ENCODE data around the gene SOX14.

The SOX14 gene

DNA sequence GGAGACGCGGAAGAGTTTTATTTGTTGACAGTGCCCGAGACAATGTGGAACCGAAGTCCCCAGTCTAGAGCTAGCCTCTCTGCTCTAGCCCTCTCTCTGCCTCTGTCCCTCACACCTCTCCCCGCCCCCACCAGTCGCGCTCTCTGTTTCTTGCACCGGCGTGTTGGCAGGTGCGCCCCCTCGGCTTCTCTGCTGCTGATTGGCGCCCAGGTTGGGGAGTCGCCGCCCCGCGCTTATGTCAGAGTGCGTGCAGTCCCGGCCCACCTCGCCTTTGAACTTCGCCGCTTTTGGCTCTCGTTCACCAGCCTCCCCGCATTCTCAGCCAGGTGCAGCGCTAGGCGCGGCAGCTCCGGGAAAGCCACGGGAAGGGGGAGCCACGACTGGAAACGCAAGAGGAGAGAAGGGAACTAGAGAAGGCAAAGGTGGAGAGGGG lies at the start of gene SOX14:
Gene SOX14 (plus strand): TSS at position 315 of the 433 bp plus-strand sequence. CDS start 470 bp downstream, outside the sequence.
- no peak for DNase-seq (ENCODE audit: low read depth in 2 of 2)

- DNase-seq (ENCODE audit: low read depth in 2 of 2) = no peak
Measured at GRCh38 chr3:137714551-137714950, 49.6 kb upstream of the SOX14 start.

GRCh38 chr3:137724240-137724639 lies 39.9 kb upstream of the SOX14 start:
- DNase-seq (ENCODE audit: low read depth in 2 of 2) = no peak

DNA sequence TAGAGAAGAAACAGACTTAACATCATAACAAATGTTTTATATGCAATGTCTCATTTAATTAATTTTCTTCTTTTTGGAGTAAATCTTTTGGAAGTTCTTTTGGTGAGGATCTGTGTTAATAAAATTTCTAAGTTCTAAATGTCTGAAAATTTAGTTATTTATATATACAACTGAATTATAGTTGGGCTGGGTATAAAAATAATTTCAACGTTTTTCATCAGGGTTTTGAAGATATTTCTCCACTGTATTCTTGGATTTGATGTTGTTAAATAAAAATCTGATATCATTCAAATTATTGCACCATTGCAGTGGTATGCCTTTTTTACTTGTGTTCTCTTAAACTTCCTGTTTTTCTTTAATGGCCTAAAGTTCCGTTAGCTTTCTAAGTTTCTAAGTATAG lies 26.9 kb upstream of the SOX14 start:
- no peak for DNase-seq (ENCODE audit: low read depth in 2 of 2)

GRCh38 chr3:137738710-137739109 lies 25.4 kb upstream of the SOX14 start:
- DNase-seq (ENCODE audit: low read depth in 2 of 2) = no peak

DNA sequence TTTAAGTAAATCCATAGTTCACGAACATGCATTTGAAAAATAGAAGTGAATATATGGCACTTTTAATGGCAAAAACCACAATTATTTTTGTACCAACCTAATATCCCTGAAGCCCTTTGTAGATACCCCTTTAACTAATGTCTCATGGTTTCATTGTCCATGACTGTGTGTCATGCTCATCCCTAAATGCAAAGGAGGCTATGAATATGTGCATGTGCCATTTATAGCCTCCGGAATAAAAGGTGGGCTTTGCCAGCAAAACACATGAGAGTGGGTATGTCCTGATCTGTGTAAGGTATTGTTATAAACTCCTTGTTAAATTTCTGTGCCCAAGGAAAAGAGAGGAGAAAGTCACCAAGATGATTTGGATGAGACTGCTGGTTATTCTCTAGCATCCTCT lies 20.5 kb upstream of the SOX14 start:
- DNase-seq (ENCODE audit: low read depth in 2 of 2) = no peak

DNA sequence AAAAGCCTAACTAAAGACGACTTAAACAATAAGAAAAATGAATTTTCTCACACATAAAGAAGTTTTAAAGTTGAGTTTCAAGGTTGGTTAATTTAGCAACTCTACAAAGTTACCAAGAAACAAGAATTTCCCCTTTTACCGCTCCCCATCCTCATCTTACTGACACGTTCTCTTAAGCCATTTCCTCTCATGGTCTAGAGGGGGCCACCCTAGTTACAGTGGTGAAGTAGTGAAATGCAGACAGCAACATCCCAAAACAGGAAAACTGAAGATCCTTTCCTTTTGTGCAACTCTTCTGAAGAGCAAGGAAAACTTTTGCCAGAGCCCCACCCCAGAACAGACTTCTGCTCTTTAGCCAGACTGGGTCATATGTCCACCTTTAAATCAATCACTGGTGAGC lies 17.3 kb upstream of the SOX14 start:
- no peak for DNase-seq (ENCODE audit: low read depth in 2 of 2)

GRCh38 chr3:137759505-137759904 lies 4.6 kb upstream of the SOX14 start:
- no peak for DNase-seq (ENCODE audit: low read depth in 2 of 2)

DNA sequence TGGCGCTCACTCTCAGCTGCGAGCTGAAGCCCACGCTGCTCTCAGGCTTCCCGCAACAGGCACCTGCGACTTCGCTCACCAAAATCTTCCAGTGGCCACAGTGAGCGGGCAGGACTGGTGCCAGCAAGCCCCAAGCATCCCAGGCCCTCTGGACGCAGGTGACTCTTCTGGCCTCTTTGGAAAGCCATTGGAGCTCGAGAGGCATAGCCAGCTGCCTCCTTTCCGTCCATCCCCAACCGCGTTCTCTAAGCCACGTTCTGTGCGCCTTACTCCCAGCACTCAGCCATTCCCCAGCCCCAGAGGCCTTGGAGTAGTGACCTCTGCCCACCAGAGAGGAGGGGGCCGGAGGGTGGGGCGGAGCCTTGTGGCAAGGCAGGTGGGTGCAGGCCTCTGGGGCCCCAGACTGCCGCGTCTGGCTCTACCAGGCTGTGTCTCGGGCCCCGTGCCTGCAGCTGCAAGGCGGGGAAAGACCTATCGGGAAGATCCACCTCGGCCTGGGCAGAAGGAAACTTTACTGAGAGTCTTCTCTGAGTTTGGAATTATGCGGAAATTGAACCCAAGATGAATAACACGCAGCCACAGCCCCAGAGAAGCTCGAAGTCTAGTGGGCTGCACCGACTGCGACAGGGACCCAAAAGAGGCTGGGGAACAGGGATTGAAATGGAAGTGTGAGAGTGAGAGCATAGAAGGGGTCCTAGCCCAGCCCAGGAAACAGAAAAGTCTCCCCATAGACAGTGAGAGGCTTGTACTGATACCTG lies 3.6 kb upstream of the SOX14 start:
- no peak for DNase-seq (ENCODE audit: low read depth in 2 of 2)

DNA sequence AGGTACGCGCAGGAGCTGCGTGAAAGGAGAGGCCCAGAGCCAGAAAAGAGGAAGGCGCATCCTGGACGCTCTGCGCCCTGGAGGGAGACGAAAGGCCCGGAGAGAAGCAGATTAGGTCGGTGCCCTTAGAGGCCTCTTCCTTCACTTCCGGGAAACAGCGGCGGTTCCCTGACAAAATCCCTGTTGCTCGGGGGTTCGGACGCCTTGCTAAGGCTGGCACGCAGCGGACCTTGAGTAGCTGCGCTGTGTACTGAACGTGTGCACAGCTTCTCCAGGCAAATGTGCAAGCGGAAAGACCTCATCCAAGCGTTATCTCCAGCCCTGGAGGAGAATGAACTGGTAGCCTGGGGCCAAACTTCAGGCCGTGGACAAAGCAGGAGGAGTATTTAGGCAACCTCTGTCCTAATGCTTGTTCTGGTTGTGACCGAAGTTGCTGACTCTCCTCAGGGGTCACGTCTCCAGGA lies 3.0 kb upstream of the SOX14 start:
- DNase-seq (ENCODE audit: low read depth in 2 of 2) = no peak

- no peak for DNase-seq (ENCODE audit: low read depth in 2 of 2)
Measured at GRCh38 chr3:137761563-137762503, 2.3 kb upstream of the SOX14 start.

GRCh38 chr3:137762674-137763593 lies 1.2 kb upstream of the SOX14 start:
- no peak for DNase-seq (ENCODE audit: low read depth in 2 of 2)

DNA sequence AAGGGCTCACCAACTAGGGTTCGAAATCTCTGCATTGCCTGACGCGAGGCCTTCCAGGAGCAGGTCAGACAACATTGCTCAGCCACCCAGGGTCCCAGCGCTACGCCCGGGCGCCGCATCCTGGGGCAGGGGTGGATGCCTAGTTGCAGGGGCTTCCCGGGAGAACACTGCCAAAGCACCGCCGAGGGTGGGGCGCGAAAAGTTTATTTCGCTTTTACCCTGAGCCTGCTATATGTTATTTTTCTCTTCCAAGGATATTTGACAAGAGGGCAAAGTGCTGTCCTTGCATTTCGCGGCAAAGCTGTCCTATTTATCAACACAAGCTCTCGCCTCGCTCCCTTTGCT lies 549 bp upstream of the SOX14 start:
- no peak for DNase-seq (ENCODE audit: low read depth in 2 of 2)

GRCh38 chr3:137764563-137765309 lies 621 bp downstream of the SOX14 start:
- no peak for DNase-seq (ENCODE audit: low read depth in 2 of 2)

GRCh38 chr3:137765310-137766033 lies 1.4 kb downstream of the SOX14 start:
- no peak for DNase-seq (ENCODE audit: low read depth in 2 of 2)

DNA sequence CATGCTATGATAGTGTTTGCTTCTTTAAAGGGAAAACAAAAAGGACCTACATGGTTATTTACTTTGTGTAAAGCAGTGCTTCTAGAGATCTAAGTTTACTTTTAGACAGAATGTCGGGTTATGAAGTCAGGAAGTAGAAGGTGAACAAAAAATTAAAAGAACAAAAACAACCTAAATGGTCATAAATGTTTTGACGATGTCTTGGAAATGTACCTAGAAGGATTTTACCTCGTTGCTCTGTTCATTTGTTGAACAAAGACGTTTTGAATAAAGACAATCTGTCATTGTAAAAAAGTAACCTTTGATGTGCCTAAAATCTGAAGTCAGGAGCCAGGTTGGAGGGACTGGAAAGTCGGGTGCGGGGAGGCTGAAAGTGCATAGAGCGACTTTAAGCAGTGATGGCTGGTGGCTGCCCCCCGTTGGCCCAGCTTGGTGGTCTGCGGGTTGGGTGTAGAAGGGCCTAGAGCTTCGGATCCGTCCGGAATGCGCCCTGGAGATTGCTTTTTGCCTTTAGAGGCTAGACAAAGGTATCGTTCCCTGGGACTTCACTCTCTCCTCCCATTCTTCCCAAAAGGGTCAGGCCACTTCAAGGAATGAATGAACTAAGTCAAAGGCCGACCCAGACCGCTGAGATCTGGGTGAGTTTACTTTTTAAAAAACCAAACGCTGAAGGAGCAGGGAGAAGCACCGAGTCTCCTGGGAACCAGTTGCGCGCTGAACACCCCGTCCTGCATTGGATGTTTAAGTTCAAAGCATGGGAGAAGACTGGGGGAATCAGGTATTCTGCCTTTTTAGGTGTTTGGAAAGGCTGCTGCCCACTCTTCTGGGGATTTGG lies 2.1 kb downstream of the SOX14 start:
- no peak for DNase-seq (ENCODE audit: low read depth in 2 of 2)

- DNase-seq (ENCODE audit: low read depth in 2 of 2) = no peak
Measured at GRCh38 chr3:137766876-137767537, 2.9 kb downstream of the SOX14 start.

GRCh38 chr3:137767538-137768360 lies 3.6 kb downstream of the SOX14 start:
- DNase-seq (ENCODE audit: low read depth in 2 of 2) = no peak

Data from stimulated activated CD8-positive, alpha-beta memory T cell treated with anti-CD3 and anti-CD28 coated beads, Interleukin-2, amount 100 ng/mL, for 1 hour (primary cell).